HUES64 (cell line): ENCODE results near the gene SPATA17. TPM values are rescaled to one million over a fixed set of nuclear protein-coding genes. Genes with fewer than 3 reads are reported as not detected.
"Not testable (repeated sequence)": the region's sequence is repeated elsewhere in the genome, so short reads cannot be mapped to it uniquely, and the experiment has no call there.

Experiments
- H3K27ac ChIP-seq: 2 replicates; pipeline ENCODE4 v1.7.0; 2013; ENCODE audit warnings: low read depth, low read length, inconsistent platforms
- H3K27me3 ChIP-seq: 2 replicates; pipeline ENCODE4 v1.6.1; 2013; ENCODE audit warnings: mild to moderate bottlenecking, low read length; ENCODE audit not compliant: insufficient read depth
- H3K36me3 ChIP-seq: 2 replicates; pipeline ENCODE4 v1.6.1; 2013; ENCODE audit warnings: mild to moderate bottlenecking, low read length; ENCODE audit not compliant: insufficient read depth
- H3K4me1 ChIP-seq: 2 replicates; pipeline ENCODE4 v1.6.1; 2013; ENCODE audit warnings: mild to moderate bottlenecking, low read length, moderate library complexity; ENCODE audit not compliant: insufficient read depth
- H3K4me3 ChIP-seq: 2 replicates; pipeline ENCODE4 v1.5.1; 2013; ENCODE audit warnings: mild to moderate bottlenecking, low read length, moderate library complexity
- H3K9ac ChIP-seq: 2 replicates; pipeline ENCODE4 v1.6.1; 2013; ENCODE audit warnings: mild to moderate bottlenecking, low read depth, low read length
- H3K9me3 ChIP-seq: 2 replicates; pipeline ENCODE4 v1.6.1; 2013; ENCODE audit warnings: low read depth, low read length; ENCODE audit not compliant: insufficient read depth
- WGBS: fragments of 150-250, 120-280 bp; methylation state at CpG from one replicate; pipeline ENCODE4 v1.1.7; 2013; ENCODE audit warnings: missing lambda C conversion rate; 5-methylcytosine and 5-hydroxymethylcytosine counted together
- polyA plus RNA-seq, 2 experiments: library from polyadenylated mRNA; stranded (reverse); fragments of 50-300 nt; gene quantifications; one replicate each; pipeline ENCODE4 v1.2.3, GENCODE V29; 2013

Gene SPATA17
- polyA plus RNA-seq (2013, experiment 1 of 2), result 0.75 TPM
- 0.44 TPM for polyA plus RNA-seq (2013, experiment 2 of 2)

DNA sequence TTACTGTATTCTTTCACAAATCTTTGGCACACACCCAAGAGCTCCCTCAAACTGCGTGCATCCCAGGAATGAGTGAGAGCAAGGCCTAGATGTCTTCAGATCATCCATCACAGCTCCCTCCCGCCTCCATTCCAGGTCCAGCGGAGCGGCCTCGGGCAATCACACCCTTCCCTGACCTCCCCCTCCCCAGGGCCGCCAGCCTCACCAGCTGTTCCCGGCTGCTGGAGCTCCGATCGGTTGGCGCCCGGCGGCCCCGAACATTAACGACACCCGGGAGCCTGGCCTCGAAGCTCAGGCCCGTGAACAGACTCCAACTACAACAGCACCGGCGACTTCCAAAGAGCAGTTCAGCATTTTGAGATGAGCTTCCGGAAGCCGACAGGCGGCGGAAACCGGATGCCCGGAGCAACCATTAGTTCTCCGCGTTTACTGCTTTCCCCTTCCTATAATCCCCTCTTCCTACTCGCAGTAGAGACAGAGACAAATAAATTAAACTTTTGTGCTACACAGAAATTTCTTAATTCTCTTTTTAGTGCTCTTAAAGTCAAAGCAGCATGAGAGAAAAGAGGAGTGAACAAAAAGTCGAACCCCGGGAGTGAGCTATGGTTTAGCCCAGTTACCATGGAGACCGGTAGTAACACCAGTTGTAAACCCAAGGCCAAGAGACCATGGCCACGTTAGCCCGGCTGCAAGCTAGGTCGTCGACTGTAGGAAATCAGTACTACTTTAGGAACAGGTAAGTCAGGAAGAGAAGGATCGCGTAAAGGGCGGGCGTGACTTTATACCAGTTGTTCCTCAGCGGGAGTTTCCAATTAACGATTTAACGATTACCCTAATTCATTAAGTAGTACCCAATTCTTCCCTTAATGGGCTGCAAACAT, at the start of gene SPATA17, which contains the start of gene GPATCH2:
TSS of gene SPATA17 (plus strand) at position 634 of the 881 bp plus-strand sequence. CDS start at position 669, 35 bp downstream.
TSS of gene GPATCH2 (minus strand) at position 380 of the 881 bp plus-strand sequence. CDS start at position 261, 119 bp downstream.
- H3K4me1 ChIP-seq, result 0 out of 2 replicates have a peak, but pooled peaks cover 7% of the 10 kb centered on the region
- 1% methylated on average over 42 of the region's 42 CpGs for WGBS
- no peaks in the 10 kb centered on the region for H3K9me3 ChIP-seq
- no peaks in the 10 kb centered on the region for H3K36me3 ChIP-seq
- H3K4me3 ChIP-seq, result peak within 1 kb of the TSS; percentile 93
- peak within 1 kb of the TSS; percentile 93 for H3K27ac ChIP-seq
- no peaks in the 10 kb centered on the region for H3K27me3 ChIP-seq
- H3K9ac ChIP-seq, result peak within 1 kb of the TSS; percentile 100

DNA sequence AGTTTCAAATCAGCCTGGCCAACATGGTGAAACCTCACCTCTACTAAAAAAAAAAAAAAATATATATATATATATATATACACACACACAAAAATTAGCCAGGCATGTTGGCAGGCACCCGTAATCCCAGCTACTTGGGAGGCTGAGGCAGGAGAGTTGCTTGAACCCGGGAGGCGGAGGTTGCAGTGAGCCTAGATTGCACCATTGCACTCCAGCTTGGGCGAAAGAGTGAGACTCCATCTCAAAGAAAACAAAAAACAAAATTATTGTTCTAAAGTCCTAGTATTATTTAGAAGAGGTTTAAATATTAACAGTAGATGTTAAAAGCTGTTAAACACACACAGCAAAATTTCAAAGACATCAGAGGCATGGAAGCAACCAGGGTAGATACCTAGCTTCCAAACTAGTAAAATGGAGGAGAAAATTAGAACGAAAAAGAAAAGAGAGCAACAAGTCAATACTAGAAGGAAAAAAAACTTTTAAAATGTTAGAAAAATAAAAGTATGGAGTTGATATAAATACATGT, 46.8 kb upstream of the SPATA17 start:
- not testable (repeated sequence) for H3K36me3 ChIP-seq, H3K27ac ChIP-seq, H3K4me1 ChIP-seq, H3K9ac ChIP-seq, H3K9me3 ChIP-seq, H3K27me3 ChIP-seq, H3K4me3 ChIP-seq
- 96% methylated on average over 4 of the region's 5 CpGs for WGBS

DNA sequence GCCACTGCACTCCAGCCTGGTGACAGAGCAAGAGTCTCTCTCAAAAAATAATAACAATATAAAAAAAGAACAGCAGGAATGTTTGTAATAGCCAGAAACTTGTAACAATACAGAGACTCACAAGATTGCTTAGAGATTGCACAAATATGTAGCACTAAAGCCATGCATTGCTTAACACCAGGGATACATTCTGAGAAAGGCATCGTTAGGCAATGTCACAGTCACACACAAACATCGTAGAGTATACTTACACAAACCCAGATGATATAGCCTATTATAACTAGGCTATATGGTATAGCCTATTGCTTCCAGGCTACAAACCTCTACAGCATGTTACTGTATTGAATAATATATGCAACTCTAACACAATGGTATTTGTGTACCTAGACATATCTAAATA, 45.6 kb upstream of the SPATA17 start:
- Histone ChIP-seq H3K36me3 (0 out of 2 replicates have a peak, but pooled peaks cover 6% of the 10 kb centered on the region), H3K9ac (no peak overlapping the region), H3K27me3 (no peaks in the 10 kb centered on the region), H3K27ac (no peak overlapping the region), H3K4me3 (no peak overlapping the region), H3K9me3 (no peaks in the 10 kb centered on the region), H3K4me1 (no peaks in the 10 kb centered on the region)
- 96% methylated on average over 2 of the region's 2 CpGs for WGBS

DNA sequence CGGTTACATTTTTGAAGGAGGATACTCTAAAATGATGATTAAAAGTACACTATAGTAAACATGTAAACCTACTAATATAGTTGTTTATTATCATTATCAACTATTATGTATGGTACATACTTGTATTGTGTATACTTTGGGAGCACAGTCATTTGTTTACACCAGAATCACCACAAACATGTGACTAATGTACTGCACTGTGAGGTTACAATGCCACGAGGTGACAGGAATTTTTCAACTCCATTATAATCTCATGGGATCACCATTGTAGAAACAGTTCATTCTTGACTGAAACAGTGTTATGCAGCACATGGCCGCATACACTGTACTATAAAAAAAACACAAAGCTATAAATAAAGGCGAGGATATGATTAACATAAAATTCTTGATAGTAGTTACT, 44.6 kb upstream of the SPATA17 start:
- no peak overlapping the region for H3K4me3 ChIP-seq
- H3K27ac ChIP-seq, result no peak overlapping the region
- WGBS, result 94% methylated on average over 3 of the region's 4 CpGs
- no peak overlapping the region for H3K9ac ChIP-seq
- H3K4me1 ChIP-seq, result no peaks in the 10 kb centered on the region
- 0 out of 2 replicates have a peak, but pooled peaks cover 6% of the 10 kb centered on the region for H3K36me3 ChIP-seq
- no peaks in the 10 kb centered on the region for H3K9me3 ChIP-seq
- no peaks in the 10 kb centered on the region for H3K27me3 ChIP-seq

- WGBS, result 100% methylated on average over 1 of the region's 2 CpGs
- Histone ChIP-seq H3K9me3 (no peaks in the 10 kb centered on the region), H3K4me1 (no peaks in the 10 kb centered on the region), H3K9ac (no peak overlapping the region), H3K36me3 (0 out of 2 replicates have a peak, but pooled peaks cover 5% of the 10 kb centered on the region), H3K4me3 (no peak overlapping the region), H3K27me3 (no peaks in the 10 kb centered on the region), H3K27ac (no peak overlapping the region)
Observed at GRCh38 chr1:217590598-217590997, 40.5 kb upstream of the SPATA17 start.

- no peak overlapping the region for H3K27ac ChIP-seq
- no peak overlapping the region for H3K9ac ChIP-seq
- no peaks in the 10 kb centered on the region for H3K9me3 ChIP-seq
- no peak overlapping the region for H3K4me3 ChIP-seq
- H3K27me3 ChIP-seq, result no peaks in the 10 kb centered on the region
- no peaks in the 10 kb centered on the region for H3K4me1 ChIP-seq
- H3K36me3 ChIP-seq, result 0 out of 2 replicates have a peak, but pooled peaks cover 5% of the 10 kb centered on the region
- WGBS, result 87% methylated on average over 2 of the region's 2 CpGs
Observed at GRCh38 chr1:217599154-217599553, 32.0 kb upstream of the SPATA17 start.

GRCh38 chr1:217602380-217602779, 28.8 kb upstream of the SPATA17 start:
- H3K4me1 ChIP-seq, result no peaks in the 10 kb centered on the region
- no peaks in the 10 kb centered on the region for H3K9me3 ChIP-seq
- no peak overlapping the region for H3K9ac ChIP-seq
- no peak overlapping the region for H3K4me3 ChIP-seq
- no peak overlapping the region for H3K27ac ChIP-seq
- peaks cover 16% of the 10 kb centered on the region for H3K36me3 ChIP-seq
- H3K27me3 ChIP-seq, result no peaks in the 10 kb centered on the region

- WGBS, result 95% methylated on average over 1 of the region's 1 CpG
- Histone ChIP-seq H3K9ac (no peak overlapping the region), H3K4me1 (no peaks in the 10 kb centered on the region), H3K27me3 (no peaks in the 10 kb centered on the region), H3K27ac (no peak overlapping the region), H3K36me3 (peaks cover 31% of the 10 kb centered on the region), H3K9me3 (no peaks in the 10 kb centered on the region), H3K4me3 (no peak overlapping the region)
Observed at GRCh38 chr1:217605390-217605789, 25.8 kb upstream of the SPATA17 start.

GRCh38 chr1:217614200-217614712, 16.9 kb upstream of the SPATA17 start:
- no peak overlapping the region for H3K4me3 ChIP-seq
- H3K4me1 ChIP-seq, result no peaks in the 10 kb centered on the region
- H3K27me3 ChIP-seq, result no peaks in the 10 kb centered on the region
- no peak overlapping the region for H3K27ac ChIP-seq
- WGBS, result 86% methylated on average over 3 of the region's 3 CpGs
- H3K36me3 ChIP-seq, result peaks cover 43% of the 10 kb centered on the region
- no peaks in the 10 kb centered on the region for H3K9me3 ChIP-seq
- no peak overlapping the region for H3K9ac ChIP-seq

DNA sequence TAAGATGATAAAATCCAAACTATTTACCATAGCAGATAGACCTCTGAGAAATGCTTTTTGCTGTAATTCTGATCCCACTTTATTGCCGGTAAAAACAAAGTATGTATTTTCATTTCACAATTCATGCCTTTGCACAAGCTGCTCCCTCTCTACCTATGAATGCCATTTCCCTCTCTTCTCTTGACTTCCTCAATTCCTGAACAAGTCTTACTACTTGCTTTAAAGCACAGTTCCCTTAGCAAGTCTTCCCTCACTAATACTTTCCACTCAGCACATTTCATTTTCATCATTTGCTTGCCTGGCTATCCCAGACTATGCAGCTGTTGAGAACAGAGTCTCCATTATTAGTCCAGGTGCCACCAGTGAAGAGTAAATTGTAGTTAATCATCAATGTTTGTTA, 14.0 kb upstream of the SPATA17 start:
- Histone ChIP-seq H3K9ac (no peak overlapping the region), H3K27me3 (no peaks in the 10 kb centered on the region), H3K27ac (no peak overlapping the region), H3K4me3 (no peak overlapping the region), H3K36me3 (peaks cover 28% of the 10 kb centered on the region), H3K4me1 (peaks cover 16% of the 10 kb centered on the region), H3K9me3 (no peaks in the 10 kb centered on the region)
- WGBS, result 97% methylated on average over 1 of the region's 1 CpG

DNA sequence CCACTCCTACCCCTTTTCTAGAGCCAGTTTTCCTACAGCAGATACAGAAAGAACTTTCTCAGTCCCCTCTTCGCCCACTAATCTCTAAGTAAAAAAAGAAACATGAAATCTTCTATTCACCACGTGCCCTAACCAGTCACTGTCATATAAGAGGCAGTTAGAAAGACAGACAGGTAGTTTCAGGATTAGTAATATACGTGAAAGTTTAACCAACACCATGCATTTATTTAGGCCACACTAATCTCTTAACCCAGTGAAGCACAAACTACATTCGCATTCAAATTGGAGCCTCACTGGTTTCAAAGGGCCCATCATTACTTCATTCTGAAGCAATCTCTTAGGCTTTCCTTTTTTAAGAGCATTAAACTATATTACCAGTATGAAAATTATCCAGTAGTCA, 10.3 kb upstream of the SPATA17 start:
- H3K9me3 ChIP-seq, result no peaks in the 10 kb centered on the region
- peaks cover 16% of the 10 kb centered on the region for H3K36me3 ChIP-seq
- H3K9ac ChIP-seq, result no peak overlapping the region
- no peak overlapping the region for H3K4me3 ChIP-seq
- H3K27ac ChIP-seq, result peak overlapping the region; percentile 18; the same call in 1 of the 2 replicates
- peaks cover 16% of the 10 kb centered on the region for H3K4me1 ChIP-seq
- WGBS, result 71% methylated on average over 4 of the region's 4 CpGs
- no peaks in the 10 kb centered on the region for H3K27me3 ChIP-seq
